OCI-LY3 (cell line): ENCODE data around the gene R3HDM2.

Experiments
- EZH2phosphoT487 ChIP-seq: fragments of 200-600 bp; shearing (Covaris generic); IDR thresholded peaks from 2 replicates; pipeline ENCODE4 v1.6.1; 2018; ENCODE audit warnings: antibody characterized with exemption, mixed run types, low read depth
- TF ChIP-seq, protein P1 (sequence below): fragments of 200-600, 300-600 bp; sonication (generic); IDR thresholded peaks from 2 replicates; pipeline ENCODE4 v1.5.1; 2014; ENCODE audit warnings: antibody characterized with exemption, low read length, low read depth

DNA sequence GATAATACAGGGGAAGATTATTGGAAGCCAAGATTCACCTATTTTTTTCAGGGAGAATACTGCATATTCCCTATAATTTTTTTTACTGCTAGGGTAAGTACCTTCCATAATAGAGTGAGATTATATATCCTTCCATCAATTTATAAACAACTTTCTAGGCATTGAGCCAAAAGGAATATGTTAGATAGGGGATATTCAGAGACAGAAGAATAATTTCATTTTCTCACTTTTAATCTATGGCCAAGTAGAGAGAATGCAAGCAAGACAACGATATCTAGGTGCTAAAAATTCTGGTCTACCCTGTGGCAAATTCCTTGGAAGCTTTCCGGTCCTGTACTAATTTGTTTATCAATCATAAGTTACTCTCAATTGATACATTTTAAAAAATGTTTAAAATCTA is 110.2 kb downstream of the R3HDM2 start:
- TF ChIP-seq, protein P1, sequence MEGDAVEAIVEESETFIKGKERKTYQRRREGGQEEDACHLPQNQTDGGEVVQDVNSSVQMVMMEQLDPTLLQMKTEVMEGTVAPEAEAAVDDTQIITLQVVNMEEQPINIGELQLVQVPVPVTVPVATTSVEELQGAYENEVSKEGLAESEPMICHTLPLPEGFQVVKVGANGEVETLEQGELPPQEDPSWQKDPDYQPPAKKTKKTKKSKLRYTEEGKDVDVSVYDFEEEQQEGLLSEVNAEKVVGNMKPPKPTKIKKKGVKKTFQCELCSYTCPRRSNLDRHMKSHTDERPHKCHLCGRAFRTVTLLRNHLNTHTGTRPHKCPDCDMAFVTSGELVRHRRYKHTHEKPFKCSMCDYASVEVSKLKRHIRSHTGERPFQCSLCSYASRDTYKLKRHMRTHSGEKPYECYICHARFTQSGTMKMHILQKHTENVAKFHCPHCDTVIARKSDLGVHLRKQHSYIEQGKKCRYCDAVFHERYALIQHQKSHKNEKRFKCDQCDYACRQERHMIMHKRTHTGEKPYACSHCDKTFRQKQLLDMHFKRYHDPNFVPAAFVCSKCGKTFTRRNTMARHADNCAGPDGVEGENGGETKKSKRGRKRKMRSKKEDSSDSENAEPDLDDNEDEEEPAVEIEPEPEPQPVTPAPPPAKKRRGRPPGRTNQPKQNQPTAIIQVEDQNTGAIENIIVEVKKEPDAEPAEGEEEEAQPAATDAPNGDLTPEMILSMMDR: no peak
- no peak for TF ChIP-seq EZH2phosphoT487
